ENCODE measurements around the gene HCFC1R1.

GRCh38 chr16:3071655-3072054 is 47.9 kb upstream of the HCFC1R1 start:
- no peak for TF ChIP-seq CTCF (conservative IDR thresholded peaks at IDR 0.05; ENCODE audit: low read depth in 2 of 2)
- no peak for TF ChIP-seq POLR2AphosphoS5 (IDR thresholded peaks at IDR 0.05; ENCODE audit: low read depth)
- no peak for TF ChIP-seq ZNF462 (CRISPR knock-in tag; IDR thresholded peaks at IDR 0.05)
- no peak for TF ChIP-seq EZH2 (IDR thresholded peaks at IDR 0.05; ENCODE audit: low read depth, unreplicated experiment)
- no peak for TF ChIP-seq EZH2phosphoT487 (IDR thresholded peaks at IDR 0.05; ENCODE audit: unreplicated experiment)
- TF ChIP-seq ZNF331 (CRISPR knock-in tag; IDR thresholded peaks at IDR 0.05; ENCODE audit: low read depth), result no peak
- TF ChIP-seq CREB1 (CRISPR knock-in tag; IDR thresholded peaks at IDR 0.05; ENCODE audit: low read depth), result no peak
- no peak for TF ChIP-seq JUNB (IDR thresholded peaks at IDR 0.05; ENCODE audit: unreplicated experiment)
- no peak for TF ChIP-seq REST (IDR thresholded peaks at IDR 0.05; ENCODE audit: unreplicated experiment)
- no peak for TF ChIP-seq ETS1 (IDR thresholded peaks at IDR 0.05)
- no peak for TF ChIP-seq NANOG (IDR thresholded peaks at IDR 0.05; ENCODE audit: borderline replicate concordance)
- no peak for TF ChIP-seq ZNF114 (CRISPR knock-in tag; IDR thresholded peaks at IDR 0.05)
- TF ChIP-seq STAT1 (IDR thresholded peaks at IDR 0.05; ENCODE audit: unreplicated experiment), result no peak

Data from GM23338 (cell line).